GM18870 (cell line): ENCODE data around the gene LKAAEAR1.

Experiments used
- ATAC-seq: cut with Tn5 transposase; IDR thresholded peaks from one replicate; pipeline ENCODE4 v1.9.1; 2021; ENCODE audit warnings: moderate library complexity; ENCODE audit not compliant: unreplicated experiment

The LKAAEAR1 gene

DNA sequence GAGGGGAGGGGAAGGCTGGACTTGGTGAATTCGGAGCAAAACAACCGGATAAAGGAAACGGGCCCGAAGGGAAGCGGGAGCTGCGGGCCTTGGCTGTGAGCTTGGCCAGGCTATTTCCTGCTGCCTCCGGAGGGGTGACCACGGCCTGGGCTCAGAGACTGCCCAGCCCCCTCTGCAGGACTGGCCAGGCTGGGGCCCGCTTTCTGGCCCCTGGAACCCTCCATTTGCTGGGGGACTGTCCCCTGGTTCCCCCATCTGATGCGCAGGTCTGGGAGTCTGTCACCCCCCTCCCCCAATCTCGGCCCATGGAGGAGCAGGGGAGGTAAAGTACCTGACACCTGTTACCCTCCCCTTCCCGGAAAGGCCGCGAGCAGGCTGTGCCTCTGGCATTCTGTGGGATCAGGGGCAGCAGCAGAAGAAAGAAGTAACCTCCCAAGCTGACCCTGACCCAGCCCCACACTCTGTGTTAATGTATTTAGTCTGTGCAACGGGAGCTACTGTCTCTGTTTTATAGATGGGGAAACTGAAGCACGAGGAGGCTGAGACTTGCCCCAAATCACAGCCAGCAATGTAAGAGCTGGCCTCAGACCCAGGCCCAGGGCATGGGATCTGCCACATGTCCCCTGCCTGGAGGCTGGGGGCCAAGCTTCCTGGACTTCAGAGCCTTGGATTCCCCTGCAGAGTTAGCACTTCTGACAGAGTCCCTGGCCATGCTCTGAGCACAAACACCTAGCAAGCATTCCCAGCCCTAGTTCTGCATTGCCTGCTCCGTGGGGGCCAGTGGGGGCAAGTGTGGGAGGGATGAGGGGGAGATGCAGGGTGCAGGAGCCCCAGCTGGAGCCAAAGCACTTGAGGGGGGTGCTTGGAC, 44.7 kb downstream of the LKAAEAR1 start:
- ATAC-seq: no peak

- ATAC-seq: no peak
These were observed 45.5 kb downstream of the LKAAEAR1 start for GRCh38 chr20:64038565-64039292.

DNA sequence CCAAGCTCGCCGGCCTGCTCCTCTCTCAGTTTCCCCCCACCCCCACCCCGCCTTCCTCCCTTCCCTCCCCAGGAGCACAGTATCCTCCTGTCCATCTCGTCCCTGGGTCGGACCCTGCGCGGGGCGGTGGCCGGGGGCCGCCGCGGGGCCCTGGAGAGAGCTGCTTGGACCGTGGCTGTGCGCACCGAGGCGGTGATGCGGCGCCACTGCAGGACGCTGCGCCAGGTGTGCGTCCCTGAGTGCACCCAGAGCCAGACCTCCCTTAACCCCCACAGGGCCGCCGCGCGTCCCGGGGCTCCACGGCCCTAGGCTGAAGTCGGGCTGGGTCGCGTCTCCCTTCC, 46.0 kb downstream of the LKAAEAR1 start:
- no peak for ATAC-seq

- ATAC-seq: no peak
These were observed 46.5 kb downstream of the LKAAEAR1 start for GRCh38 chr20:64037498-64038213.

DNA sequence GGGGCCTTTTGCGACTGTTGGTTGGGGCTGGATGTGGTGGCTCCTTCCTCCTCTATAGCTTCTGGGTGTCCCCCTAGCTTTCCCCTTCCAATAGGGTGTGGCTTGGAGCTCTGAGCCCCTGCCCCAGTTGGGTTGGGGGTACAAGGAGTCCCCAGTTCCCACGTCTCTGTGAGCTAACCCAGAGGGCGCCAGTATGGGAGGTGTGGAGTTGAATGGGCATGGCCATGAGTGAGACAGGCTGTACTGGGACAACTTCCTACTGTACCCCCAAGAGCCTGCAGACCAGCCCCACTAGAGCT, 47.0 kb downstream of the LKAAEAR1 start:
- ATAC-seq: no peak

DNA sequence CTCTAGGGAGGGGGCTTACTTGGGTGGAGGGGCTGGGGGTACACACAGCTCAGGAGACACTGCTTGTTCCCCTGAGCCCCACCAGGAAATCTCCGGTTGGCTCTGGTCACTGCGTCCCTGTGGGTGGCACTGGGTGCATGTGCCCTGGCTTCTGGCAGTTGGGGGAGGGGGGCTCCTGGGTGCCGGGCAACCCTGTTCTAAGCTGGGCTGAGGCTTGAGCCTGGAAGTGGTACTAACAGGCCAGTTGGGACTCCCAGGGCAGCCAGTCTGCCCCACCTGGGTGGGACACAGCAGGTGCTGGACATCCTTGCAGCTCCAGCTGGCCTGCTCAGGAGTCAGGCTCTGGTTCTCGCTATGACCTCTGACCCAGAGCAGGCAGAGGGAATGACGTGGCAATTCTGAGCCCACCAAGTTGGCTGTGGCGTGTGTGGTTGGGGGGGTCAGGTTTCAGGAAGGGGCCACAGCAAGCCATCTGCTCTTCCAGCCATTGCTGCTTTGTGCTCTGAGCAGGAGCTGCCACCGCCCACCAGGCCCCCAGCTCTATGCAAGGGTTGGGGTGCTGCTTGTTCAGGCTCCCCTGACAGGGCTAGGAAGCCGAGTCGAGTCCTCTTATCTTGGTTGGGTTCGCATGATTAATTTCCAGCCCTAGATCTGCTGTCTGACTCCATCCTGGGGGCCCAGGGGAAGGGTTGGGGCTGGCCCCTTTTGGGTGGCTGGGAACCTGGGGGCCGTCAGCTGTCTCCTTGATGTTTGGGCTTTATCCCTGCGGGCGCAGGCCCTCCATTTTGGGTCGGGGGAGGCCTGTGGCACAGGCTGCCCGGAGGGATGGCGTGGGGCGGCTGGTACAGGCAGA, 47.6 kb downstream of the LKAAEAR1 start:
- no peak for ATAC-seq

DNA sequence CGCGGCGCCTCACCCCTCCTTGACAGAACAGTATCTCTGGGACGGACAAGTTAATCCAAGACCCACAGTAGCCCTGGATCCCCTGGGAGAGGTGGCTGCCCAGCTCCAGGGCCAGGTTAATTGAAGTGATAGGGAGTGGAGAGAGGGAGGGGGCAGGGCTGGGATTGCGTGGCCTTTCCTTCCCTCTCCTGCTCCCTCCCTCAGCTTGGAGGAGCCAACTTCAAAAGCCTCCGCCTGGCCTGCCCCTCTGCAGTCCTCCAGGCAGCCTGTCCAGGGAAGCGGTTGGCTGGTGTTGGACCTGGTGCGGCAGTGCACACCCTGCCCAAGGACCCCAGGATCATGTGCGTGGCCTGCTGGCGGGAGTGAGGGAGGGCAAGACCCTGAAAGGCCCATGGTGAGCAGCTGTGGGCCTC, 48.3 kb downstream of the LKAAEAR1 start, which contains the start of gene C20orf204:
Gene C20orf204, plus strand, starts transcription at position 250 of the 413 bp plus-strand sequence. Its CDS starts 142 bp downstream, at position 392.
- ATAC-seq: no peak

DNA sequence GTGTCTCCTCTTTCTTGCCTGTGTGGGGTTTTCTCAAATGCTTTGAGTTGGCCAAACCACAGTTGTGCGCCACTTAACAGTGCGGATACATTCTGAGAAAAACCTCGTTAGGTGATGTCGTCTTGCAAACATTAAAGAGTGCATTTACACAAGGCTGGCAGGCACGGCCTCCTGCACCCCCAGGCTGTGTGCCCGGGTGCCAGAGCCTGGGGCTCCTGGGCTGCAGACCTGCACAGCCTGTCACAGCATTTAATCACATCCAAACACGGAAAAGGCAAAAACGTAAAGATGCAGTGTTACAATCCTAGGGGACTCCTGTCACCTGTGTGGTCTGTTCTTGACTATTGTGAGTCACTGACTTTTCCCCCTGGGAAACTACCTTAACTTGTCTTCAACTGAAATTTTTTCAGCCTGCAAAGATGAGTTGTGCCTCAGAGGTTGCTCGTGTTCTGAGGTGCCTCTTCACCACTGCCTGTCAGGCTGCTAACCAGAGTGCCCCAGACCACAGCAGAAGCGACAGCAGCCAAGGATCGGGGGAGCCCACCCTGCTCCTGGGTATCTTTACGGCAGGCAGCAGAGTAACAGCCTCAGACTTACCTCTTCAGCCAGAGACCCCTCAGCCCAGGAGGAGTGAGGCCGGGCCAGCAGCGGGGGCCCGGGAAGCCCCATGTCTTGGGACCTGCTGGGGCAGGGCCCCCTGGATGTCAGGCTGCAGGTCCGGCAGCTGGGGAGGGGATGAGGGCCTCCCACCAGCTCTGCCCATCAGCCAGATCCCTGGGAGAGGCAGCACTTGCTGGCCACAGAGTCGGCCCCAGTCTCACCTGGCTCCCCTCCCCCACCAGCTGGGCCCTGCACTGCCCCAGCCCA, 48.9 kb downstream of the LKAAEAR1 start:
- no peak for ATAC-seq

DNA sequence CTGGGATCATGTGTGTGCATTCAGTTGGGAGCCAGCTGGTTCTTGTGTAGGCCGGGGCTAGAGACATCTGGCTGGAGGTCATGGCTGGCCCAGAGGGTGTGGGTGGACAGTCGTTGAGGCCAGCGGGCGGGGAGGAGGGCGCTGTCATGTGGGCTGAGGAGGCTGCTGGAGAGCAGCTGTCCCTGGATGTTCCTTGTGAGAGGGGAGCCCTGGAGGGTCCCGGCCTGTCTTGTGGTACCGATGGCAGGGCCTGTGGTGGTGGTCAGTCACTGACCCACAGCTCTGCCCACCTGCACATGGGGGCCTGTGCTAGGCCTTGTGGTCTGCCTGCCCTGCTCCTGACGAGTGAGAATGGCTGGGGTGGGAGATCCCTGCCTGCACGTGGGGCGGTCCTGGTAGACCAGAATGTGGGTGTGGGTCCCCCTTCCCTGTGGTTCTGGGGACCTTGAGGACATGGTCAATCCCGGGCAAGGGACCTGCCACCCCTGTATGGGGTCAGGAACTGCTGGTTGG, 50.2 kb downstream of the LKAAEAR1 start:
- no peak for ATAC-seq
